WTC11 (cell line): Measurements from ENCODE around the gene NFATC3. TPM values are rescaled to one million over a fixed set of nuclear protein-coding genes. Genes with fewer than 3 reads are reported as not detected.

Source experiments
- ATAC-seq: fragments of 200-7000 bp; cut with Tn5 transposase; 2 replicates; pipeline ENCODE4 v1.10.0; 2021; ENCODE audit warnings: mild to moderate bottlenecking, moderate library complexity
- CTCF ChIA-PET: fragments of 300-600 bp; sonication (Branson Sonifier 250); formaldehyde crosslinking; loops from one replicate; lab custom pipeline; 2021; ENCODE audit warnings: antibody characterized with exemption; lab: Charles Lee
- POLR2A ChIA-PET: fragments of 350-600 bp; sonication (Branson Sonifier 250); formaldehyde crosslinking; loops from one replicate; lab custom pipeline; 2021; ENCODE audit warnings: antibody characterized with exemption; lab: Charles Lee
- DNase-seq: peaks from one replicate; pipeline ENCODE4 v3.0.0; 2021; ENCODE audit warnings: low spot score
- H3K27ac Mint-ChIP-seq: 2 replicates; pipeline ENCODE4 v1.8.0; 2021; ENCODE audit warnings: mixed read lengths
- H3K27me3 Mint-ChIP-seq: 2 replicates; pipeline ENCODE4 v1.8.0; 2021; ENCODE audit warnings: low read depth, mild to moderate bottlenecking, moderate library complexity, mixed read lengths
- H3K36me3 Mint-ChIP-seq: 2 replicates; pipeline ENCODE4 v1.8.0; 2021; ENCODE audit warnings: mixed read lengths
- H3K4me1 Mint-ChIP-seq: 2 replicates; pipeline ENCODE4 v1.8.0; 2022; ENCODE audit warnings: mixed read lengths
- H3K4me3 Mint-ChIP-seq: 2 replicates; pipeline ENCODE4 v1.8.0; 2021; ENCODE audit warnings: mild to moderate bottlenecking, moderate library complexity, mixed read lengths
- H3K9me3 Mint-ChIP-seq: 2 replicates; pipeline ENCODE4 v1.8.0; 2021; ENCODE audit warnings: mixed read lengths
- CDX4 ChIP-seq: fragments of 250-450 bp; sonication (Bioruptor Pico); IDR thresholded peaks from 2 replicates; pipeline ENCODE4 v1.9.0; 2021; ENCODE audit warnings: moderate library complexity, mild to moderate bottlenecking, inconsistent platforms, borderline replicate concordance
- E2F5 ChIP-seq: sonication (generic); formaldehyde crosslinking; IDR thresholded peaks from 2 replicates; pipeline ENCODE4 v1.8.1; 2022; ENCODE audit warnings: mild to moderate bottlenecking, moderate library complexity, missing genetic modification reagents
- ELF4 ChIP-seq: sonication (generic); formaldehyde crosslinking; IDR thresholded peaks from 2 replicates; pipeline ENCODE4 v1.8.1; 2022; ENCODE audit warnings: low read depth, mild to moderate bottlenecking, moderate library complexity, missing genetic modification reagents
- EMX1 ChIP-seq: fragments of 250-450 bp; sonication (Bioruptor Pico); IDR thresholded peaks from 2 replicates; pipeline ENCODE4 v1.8.0; 2021; ENCODE audit warnings: mild to moderate bottlenecking
- GABPB1 ChIP-seq: sonication (generic); formaldehyde crosslinking; IDR thresholded peaks from 2 replicates; pipeline ENCODE4 v1.8.1; 2023; ENCODE audit warnings: mild to moderate bottlenecking, missing genetic modification reagents
- GTF2I ChIP-seq: fragments of 250-450 bp; sonication (Bioruptor Pico); conservative IDR thresholded peaks from 2 replicates; pipeline ENCODE4 v1.4.0; 2021; ENCODE audit warnings: mild to moderate bottlenecking
- MYBL2 ChIP-seq: sonication (generic); formaldehyde crosslinking; IDR thresholded peaks from 2 replicates; pipeline ENCODE4 v1.8.1; 2023; ENCODE audit warnings: mild to moderate bottlenecking, moderate library complexity, missing genetic modification reagents
- NR2C2 ChIP-seq: sonication (generic); formaldehyde crosslinking; IDR thresholded peaks from 2 replicates; pipeline ENCODE4 v1.8.0; 2022; ENCODE audit warnings: mild to moderate bottlenecking, missing genetic modification reagents
- SOX15 ChIP-seq: fragments of 250-450 bp; sonication (Bioruptor Pico); IDR thresholded peaks from 2 replicates; pipeline ENCODE4 v1.9.0; 2021; ENCODE audit warnings: mild to moderate bottlenecking
- TCF7 ChIP-seq: sonication (generic); formaldehyde crosslinking; IDR thresholded peaks from 2 replicates; pipeline ENCODE4 v1.8.0; 2022; ENCODE audit warnings: mild to moderate bottlenecking, low read depth, missing genetic modification reagents, moderate library complexity
- ZNF317 ChIP-seq: sonication (generic); formaldehyde crosslinking; IDR thresholded peaks from 2 replicates; pipeline ENCODE4 v1.8.1; 2023; ENCODE audit warnings: low read depth, mild to moderate bottlenecking, moderate library complexity, missing genetic modification reagents, borderline replicate concordance
- ZNF425 ChIP-seq: fragments of 250-450 bp; sonication (Bioruptor Pico); conservative IDR thresholded peaks from 2 replicates; pipeline ENCODE4 v1.9.0; 2021; ENCODE audit warnings: mild to moderate bottlenecking
- total RNA-seq: library from RNA; stranded (reverse); gene quantifications from 3 replicates; pipeline ENCODE4 v1.2.3, GENCODE V29; 2021
- TF ChIP-seq, protein P1 (sequence below): sonication (generic); formaldehyde crosslinking; IDR thresholded peaks from 2 replicates; pipeline ENCODE4 v1.8.0; 2023; ENCODE audit warnings: mild to moderate bottlenecking, missing genetic modification reagents
- TF ChIP-seq, protein P2 (sequence below): sonication (generic); formaldehyde crosslinking; IDR thresholded peaks from 2 replicates; pipeline ENCODE4 v1.8.0; 2023; ENCODE audit warnings: missing genetic modification reagents, mild to moderate bottlenecking, borderline replicate concordance

Gene NFATC3
- total RNA-seq, 1 experiment from 2014 or later = 34.6 TPM

DNA sequence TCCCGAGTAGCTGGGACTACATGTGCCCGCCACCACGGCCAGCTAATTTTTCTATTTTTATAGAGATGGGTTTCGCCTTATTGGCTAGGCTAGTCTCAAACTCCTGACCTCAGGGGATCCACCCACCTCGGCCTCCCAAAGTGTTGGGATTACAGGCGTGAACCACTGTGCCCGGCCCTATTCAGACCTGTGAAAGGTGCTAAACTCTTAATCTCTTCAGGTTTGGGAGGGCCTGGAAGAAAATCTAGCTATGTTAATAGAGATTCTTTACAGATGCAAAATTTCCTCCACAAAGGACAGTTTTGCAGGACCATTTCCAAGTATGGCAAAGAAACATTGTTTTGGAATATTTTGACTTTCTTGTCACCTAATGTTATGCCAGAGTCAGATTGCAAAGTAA, 156.9 kb downstream of the NFATC3 start:
- peaks cover 11% of the 10 kb centered on the region for H3K4me1 Mint-ChIP-seq
- CTCF ChIA-PET = interaction anchor here (0.7 to 3.4 kb wide), 4 partner anchors 20 to 401 kb away, joined by 3 to 13 read pairs (median 4); partner anchors contain the start of gene SLC7A6
- TF ChIP-seq, protein P1, sequence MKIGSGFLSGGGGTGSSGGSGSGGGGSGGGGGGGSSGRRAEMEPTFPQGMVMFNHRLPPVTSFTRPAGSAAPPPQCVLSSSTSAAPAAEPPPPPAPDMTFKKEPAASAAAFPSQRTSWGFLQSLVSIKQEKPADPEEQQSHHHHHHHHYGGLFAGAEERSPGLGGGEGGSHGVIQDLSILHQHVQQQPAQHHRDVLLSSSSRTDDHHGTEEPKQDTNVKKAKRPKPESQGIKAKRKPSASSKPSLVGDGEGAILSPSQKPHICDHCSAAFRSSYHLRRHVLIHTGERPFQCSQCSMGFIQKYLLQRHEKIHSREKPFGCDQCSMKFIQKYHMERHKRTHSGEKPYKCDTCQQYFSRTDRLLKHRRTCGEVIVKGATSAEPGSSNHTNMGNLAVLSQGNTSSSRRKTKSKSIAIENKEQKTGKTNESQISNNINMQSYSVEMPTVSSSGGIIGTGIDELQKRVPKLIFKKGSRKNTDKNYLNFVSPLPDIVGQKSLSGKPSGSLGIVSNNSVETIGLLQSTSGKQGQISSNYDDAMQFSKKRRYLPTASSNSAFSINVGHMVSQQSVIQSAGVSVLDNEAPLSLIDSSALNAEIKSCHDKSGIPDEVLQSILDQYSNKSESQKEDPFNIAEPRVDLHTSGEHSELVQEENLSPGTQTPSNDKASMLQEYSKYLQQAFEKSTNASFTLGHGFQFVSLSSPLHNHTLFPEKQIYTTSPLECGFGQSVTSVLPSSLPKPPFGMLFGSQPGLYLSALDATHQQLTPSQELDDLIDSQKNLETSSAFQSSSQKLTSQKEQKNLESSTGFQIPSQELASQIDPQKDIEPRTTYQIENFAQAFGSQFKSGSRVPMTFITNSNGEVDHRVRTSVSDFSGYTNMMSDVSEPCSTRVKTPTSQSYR = no peak
- TF ChIP-seq ZNF317 (CRISPR knock-in tag) (no peak), EMX1 (no peak), SOX15 (CRISPR knock-in tag) (no peak), GABPB1 (CRISPR knock-in tag) (no peak), NR2C2 (no peak), TCF7 (CRISPR knock-in tag) (no peak), MYBL2 (CRISPR knock-in tag) (no peak), CDX4 (CRISPR knock-in tag) (no peak), E2F5 (CRISPR knock-in tag) (no peak), ELF4 (CRISPR knock-in tag) (no peak), GTF2I (CRISPR knock-in tag) (no peak), ZNF425 (CRISPR knock-in tag) (no peak)
- TF ChIP-seq, protein P2, sequence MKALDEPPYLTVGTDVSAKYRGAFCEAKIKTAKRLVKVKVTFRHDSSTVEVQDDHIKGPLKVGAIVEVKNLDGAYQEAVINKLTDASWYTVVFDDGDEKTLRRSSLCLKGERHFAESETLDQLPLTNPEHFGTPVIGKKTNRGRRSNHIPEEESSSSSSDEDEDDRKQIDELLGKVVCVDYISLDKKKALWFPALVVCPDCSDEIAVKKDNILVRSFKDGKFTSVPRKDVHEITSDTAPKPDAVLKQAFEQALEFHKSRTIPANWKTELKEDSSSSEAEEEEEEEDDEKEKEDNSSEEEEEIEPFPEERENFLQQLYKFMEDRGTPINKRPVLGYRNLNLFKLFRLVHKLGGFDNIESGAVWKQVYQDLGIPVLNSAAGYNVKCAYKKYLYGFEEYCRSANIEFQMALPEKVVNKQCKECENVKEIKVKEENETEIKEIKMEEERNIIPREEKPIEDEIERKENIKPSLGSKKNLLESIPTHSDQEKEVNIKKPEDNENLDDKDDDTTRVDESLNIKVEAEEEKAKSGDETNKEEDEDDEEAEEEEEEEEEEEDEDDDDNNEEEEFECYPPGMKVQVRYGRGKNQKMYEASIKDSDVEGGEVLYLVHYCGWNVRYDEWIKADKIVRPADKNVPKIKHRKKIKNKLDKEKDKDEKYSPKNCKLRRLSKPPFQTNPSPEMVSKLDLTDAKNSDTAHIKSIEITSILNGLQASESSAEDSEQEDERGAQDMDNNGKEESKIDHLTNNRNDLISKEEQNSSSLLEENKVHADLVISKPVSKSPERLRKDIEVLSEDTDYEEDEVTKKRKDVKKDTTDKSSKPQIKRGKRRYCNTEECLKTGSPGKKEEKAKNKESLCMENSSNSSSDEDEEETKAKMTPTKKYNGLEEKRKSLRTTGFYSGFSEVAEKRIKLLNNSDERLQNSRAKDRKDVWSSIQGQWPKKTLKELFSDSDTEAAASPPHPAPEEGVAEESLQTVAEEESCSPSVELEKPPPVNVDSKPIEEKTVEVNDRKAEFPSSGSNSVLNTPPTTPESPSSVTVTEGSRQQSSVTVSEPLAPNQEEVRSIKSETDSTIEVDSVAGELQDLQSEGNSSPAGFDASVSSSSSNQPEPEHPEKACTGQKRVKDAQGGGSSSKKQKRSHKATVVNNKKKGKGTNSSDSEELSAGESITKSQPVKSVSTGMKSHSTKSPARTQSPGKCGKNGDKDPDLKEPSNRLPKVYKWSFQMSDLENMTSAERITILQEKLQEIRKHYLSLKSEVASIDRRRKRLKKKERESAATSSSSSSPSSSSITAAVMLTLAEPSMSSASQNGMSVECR (CRISPR knock-in tag) = no peak
- TF ChIP-seq, all 79 proteins: peak for 0
- Mint-ChIP-seq H3K9me3 (no peaks in the 10 kb centered on the region), H3K4me3 (no peak overlapping the region), H3K36me3 (no peaks in the 10 kb centered on the region), H3K27me3 (peaks cover 51% of the 10 kb centered on the region), H3K27ac (no peak overlapping the region)
- POLR2A ChIA-PET = no interaction called here
- ATAC-seq = no peak
- DNase-seq = no peak
